Sciatic nerve (tissue), 2 donors: ENCODE data around the gene ADM5. TPM values are rescaled to one million over a fixed set of nuclear protein-coding genes. Genes with fewer than 3 reads are reported as not detected.
"Not testable (repeated sequence)": the region's sequence is repeated elsewhere in the genome, so short reads cannot be mapped to it uniquely, and the experiment has no call there.

Experiments used
- ATAC-seq: fragments of 200-7000 bp; cut with Tn5 transposase; one replicate; pipeline ENCODE4 v1.9.1; 2020; ENCODE audit warnings: mild to moderate bottlenecking, moderate library complexity
- DNase-seq: peaks from one replicate; pipeline ENCODE4 v3.0.0-alpha.2; 2020; ENCODE audit warnings: low spot score
- intact Hi-C: fragments of 100-400 bp; cut with DNase I; formaldehyde crosslinking; loops from one replicate; pipeline ENCODE4 v1.14.2; 2022
- total RNA-seq: library from RNA; stranded (reverse); fragmentation: NEBNext Ultra II Directional; extraction: Animal tissue kit (Norgen Biotek cat#: 25700); gene quantifications from one replicate; pipeline ENCODE4 v1.2.1, GENCODE V29; 2021
- donor health status: DM: no; HTN: no; CAD: no.
- donor health status: DM: no; HTN: no; CAD: no.

Gene ADM5
- total RNA-seq, 1 donor from 2014 or later: 3.7 TPM

- intact Hi-C loops: no loop called here
- DNase-seq: peak; percentile 85
- ATAC-seq: peak; percentile 82
These were observed 1.4 kb downstream of the ADM5 start, which contains the start of gene CPT1C for GRCh38 chr19:49690656-49691242. Gene CPT1C, plus strand, starts transcription at chr19:49691116. Its CDS starts 1,137 bp downstream, at chr19:49692253.

- intact Hi-C loops: no loop called here
- peak; percentile 78 for ATAC-seq
- DNase-seq: peak; percentile 74
These were observed 2.1 kb downstream of the ADM5 start for GRCh38 chr19:49691243-49692146.

DNA sequence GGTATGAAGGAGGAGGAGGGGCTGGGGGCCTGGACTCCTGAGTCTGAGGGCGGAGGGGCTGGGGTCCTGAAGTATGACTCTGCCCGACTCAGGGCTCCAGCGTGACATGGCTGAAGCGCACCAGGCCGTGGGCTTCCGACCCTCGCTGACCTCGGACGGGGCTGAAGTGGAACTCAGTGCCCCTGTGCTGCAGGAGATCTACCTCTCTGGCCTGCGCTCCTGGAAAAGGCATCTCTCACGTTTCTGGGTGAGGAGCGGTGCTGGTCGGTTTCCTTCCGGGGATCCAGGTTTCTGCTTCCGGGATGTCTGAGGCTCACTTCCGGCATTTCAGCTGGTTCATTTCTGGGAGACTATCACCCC is 2.7 kb downstream of the ADM5 start:
- ATAC-seq (no peak), DNase-seq (no peak)
- intact Hi-C loops: no loop called here

- intact Hi-C loops: no loop called here
- ATAC-seq: no peak
- no peak for DNase-seq
These were observed 6.7 kb downstream of the ADM5 start for GRCh38 chr19:49696115-49696514.

- no peak for DNase-seq
- no peak for ATAC-seq
- intact Hi-C loops: no loop called here
These were observed 7.5 kb downstream of the ADM5 start for GRCh38 chr19:49696865-49697264.

DNA sequence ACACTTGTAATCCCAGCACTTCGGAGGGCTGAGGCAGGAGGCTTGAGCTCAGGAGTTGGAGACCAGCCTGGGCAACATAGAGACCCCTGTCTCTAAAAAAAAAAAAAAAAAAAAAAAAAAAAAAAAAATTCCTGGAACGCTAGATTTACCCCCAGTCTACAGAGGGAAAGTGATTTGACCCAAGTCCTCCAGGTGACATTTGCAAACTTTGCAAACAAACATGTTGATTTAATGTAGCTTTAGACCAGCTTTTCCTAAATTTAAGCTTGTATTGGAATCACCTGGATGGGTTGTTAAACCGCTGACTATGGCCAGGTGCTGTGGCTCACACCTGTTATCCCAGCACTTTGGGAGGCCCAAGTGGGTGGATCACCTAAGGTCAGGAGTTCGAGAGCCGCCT is 10.0 kb downstream of the ADM5 start:
- intact Hi-C loops: no loop called here
- no peak for DNase-seq
- ATAC-seq: no peak

- intact Hi-C loops: no loop called here
- no peak for DNase-seq
These were observed 11.2 kb downstream of the ADM5 start for GRCh38 chr19:49700563-49700962.

DNA sequence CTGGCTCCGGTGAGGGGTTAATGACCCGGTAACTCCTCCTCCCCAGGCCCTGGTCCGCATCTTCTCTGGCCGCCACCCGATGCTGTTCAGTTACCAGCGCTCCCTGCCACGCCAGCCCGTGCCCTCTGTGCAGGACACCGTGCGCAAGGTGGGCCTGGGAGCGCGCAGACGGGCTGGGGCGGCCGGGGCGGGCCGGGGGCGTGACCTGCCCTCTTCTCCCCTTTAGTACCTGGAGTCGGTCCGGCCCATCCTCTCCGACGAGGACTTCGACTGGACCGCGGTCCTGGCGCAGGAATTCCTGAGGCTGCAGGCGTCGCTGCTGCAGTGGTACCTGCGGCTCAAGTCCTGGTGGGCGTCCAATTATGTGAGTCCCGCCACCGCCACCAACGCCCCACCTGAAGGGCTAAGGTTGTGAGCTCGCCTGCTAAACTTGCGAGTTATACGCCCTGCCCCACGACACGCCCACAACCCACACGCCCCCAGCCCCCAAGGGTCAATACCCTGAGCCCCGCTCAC is 11.9 kb downstream of the ADM5 start:
- no peak for ATAC-seq
- DNase-seq: no peak
- intact Hi-C loops: no loop called here

More at GRCh38 chr19:49700563-49700962, 11.2 kb downstream of the ADM5 start:
- ATAC-seq: peak; percentile 14

DNA sequence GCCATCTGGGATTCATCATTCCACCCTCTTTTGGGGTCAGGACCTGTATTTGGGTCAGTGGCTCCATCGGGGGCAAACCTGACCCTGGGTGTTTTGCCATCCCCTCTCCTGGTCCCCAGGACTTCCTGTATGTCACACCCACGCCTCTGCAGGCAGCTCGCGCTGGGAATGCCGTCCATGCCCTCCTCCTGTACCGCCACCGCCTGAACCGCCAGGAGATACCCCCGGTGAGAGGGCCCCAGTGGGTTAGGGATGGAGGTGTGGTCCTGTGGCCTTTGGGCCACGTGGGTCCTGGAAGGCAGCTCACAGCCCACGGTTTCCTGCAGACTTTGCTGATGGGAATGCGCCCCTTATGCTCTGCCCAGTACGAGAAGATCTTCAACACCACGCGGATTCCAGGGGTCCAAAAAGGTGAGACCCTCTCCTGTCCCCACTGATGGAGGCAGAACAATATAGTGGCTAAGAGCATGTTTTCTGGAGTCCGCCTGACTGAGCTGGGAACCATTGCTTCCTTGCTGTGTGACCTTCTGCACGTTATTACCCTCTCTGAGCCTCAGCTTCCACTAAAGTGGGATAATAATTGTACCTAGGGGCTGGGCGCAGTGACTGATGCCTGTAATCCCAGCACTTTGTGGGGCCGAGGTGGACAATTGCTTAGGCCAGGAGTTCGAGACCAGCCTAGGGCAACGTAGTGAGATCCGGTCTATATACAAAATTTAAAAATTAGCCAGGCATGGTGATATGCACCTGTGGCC is 15.7 kb downstream of the ADM5 start:
- intact Hi-C loops: no loop called here

DNA sequence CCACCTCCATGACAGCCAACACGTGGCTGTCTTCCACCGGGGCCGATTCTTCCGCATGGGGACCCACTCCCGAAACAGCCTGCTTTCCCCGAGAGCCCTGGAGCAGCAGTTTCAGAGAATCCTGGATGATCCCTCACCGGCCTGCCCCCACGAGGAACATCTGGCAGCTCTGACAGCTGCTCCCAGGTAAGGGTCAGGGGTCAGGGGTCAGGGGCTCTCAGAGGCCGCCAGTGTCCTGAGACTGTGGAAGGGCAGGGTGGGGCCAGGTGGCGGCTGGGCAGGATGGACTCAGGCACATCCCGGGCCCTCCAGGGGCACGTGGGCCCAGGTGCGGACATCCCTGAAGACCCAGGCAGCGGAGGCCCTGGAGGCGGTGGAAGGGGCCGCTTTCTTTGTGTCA is 16.5 kb downstream of the ADM5 start:
- ATAC-seq (no peak), DNase-seq (no peak)
- intact Hi-C loops: no loop called here

More for the DNA sequence above, 15.7 kb downstream of the ADM5 start:
- no peak for DNase-seq
- ATAC-seq: no peak

DNA sequence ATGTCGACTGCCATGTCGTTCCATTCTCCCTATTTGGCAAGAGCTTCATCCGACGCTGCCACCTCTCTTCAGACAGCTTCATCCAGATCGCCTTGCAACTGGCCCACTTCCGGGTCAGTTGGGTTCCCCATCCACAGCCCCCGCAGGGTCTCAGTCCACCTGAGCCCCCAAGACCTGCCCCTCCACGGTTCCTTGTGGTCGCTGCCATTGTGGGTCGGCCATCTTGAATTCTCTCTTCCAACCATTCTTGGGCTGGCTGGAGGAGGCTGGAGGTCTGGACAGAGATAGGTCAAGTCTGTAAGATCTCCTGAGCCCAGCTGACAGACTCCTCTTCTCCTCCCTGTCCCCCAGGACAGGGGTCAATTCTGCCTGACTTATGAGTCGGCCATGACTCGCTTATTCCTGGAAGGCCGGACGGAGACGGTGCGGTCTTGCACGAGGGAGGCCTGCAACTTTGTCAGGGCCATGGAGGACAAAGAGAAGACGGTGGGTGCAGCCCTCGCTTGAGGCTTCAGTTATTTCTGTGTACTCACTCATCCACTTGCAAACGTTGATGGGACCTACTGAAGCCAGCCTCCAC is 21.1 kb downstream of the ADM5 start:
- intact Hi-C loops: no loop called here
- ATAC-seq (no peak), DNase-seq (no peak)

DNA sequence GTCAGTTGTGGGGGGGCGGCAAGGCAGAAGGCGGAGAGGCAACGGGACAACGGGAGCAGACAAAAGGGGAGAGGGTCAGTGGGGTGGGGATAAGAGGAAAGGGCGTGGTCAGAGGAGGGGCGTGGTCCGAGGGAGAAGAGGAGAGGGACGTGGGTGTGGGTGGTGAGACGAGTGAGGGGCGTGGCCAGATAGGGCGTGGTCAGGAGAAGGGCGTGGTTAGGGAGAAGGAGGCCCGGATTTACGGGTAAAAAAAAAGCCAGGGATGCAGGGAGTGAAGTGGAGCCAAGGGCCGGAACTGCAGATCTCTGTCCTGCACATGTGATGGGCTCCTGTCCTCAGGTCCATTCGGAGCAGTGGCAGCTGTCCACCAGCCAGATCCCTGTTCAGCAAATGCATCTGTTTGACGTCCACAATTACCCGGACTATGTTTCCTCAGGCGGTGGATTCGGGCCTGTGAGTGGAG is 23.0 kb downstream of the ADM5 start:
- intact Hi-C loops: no loop called here
- ATAC-seq (peak; percentile 60), DNase-seq (no peak)

GRCh38 chr19:49713236-49713845 is 23.9 kb downstream of the ADM5 start:
- intact Hi-C loops: no loop called here
- DNase-seq (no peak), ATAC-seq (no peak)

GRCh38 chr19:49716154-49716553 is 26.8 kb downstream of the ADM5 start:
- DNase-seq (no peak), ATAC-seq (no peak)
- intact Hi-C loops: no loop called here

DNA sequence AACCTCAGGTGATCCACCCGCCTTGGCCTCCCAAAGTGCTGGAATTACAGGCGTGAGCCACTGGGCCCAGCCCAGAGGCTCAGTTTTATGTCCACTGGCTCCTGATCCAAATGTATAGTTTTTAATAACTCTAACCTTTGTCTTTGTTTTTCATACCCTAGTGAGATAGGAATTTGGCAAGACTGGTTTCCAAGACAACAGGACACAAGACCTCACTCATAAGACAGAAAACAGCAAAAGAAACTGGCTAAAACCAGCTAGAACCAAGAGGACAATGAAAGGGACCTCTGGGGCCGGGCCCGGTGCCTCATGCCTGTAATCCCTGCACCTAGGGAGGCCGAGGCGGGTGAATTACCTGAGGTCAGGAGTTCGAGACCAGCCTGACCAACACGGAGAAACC is 29.1 kb downstream of the ADM5 start:
- ATAC-seq (peak; percentile 19), DNase-seq (no peak)
- intact Hi-C loops: no loop called here

DNA sequence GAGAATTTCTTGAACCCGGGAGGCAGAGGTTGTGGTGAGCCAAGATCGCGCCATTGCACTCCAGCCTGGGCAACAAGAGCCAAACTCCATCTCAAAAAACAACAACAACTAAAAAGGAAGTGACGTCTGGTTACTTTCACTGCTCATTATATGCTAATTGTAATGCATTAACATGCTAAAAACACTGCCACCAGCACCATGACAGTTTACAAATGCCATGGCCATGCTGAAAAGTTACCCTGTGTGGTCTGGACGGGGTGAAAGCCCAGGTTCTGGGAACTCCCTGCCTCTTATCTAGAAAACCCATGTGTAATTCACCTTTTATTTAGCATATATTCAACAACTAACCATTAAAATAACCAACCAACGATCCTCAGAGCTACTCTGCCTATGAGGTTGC is 29.6 kb downstream of the ADM5 start:
- no peak for DNase-seq
- intact Hi-C loops: no loop called here
- ATAC-seq: no peak

DNA sequence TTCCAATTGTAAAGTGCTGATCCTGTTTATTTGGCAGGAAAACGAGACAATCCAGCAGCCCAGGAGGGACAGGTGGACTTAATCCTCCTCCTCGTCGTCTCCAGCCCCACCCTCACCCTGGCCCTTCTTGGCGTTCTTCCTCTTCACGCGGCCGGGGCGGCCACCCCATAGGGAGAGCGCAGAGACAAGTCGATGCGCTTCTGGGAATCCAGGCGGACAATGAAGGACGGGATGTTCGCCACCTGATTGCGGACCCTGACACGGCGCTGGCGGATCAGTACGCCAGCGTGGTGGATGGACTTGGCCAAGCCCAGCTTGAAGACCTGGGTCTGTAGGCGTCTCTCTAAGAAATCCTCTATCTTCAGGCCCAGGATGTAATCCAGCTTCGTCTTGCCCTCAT is 30.0 kb downstream of the ADM5 start:
- intact Hi-C loops, ATAC-seq, DNase-seq: not testable (repeated sequence)

GRCh38 chr19:49727217-49728030 is 38.0 kb downstream of the ADM5 start:
- ATAC-seq: peak; percentile 77
- intact Hi-C loops: no loop called here

More at GRCh38 chr19:49727217-49728030, 38.0 kb downstream of the ADM5 start:
- no peak for DNase-seq
